Measurements from ENCODE around the gene PSAP. TPM values are rescaled to one million over a fixed set of nuclear protein-coding genes. Genes with fewer than 3 reads are reported as not detected.

PSAP gene
- total and polyA plus RNA-seq, 11 donors, result 454 to 2,171 (median 1,616) TPM

- TF ChIP-seq POLR2A (IDR thresholded peaks at IDR 0.05) (no peak), CTCF (IDR thresholded peaks at IDR 0.05) (no peak)
- WGBS, 4 donors, result 52 to 63% (median 57%) methylated on average over 14 of the region's 14 CpGs
- Histone ChIP-seq H3K4me1 (peaks cover 17 to 100% (median 81%) of the 10 kb centered on the region in 12 donors), H3K36me3 (peaks cover 0 to 14% (median 0%) of the 10 kb centered on the region in 9 donors), H3K9me3 (no peaks in the 10 kb centered on the region), H3K27ac (peak overlapping the region in 9 of 12 donors; percentile 1 to 97 (median 36)), H3K4me3 (no peak overlapping the region), H3K27me3 (no peaks in the 10 kb centered on the region)
- ATAC-seq, result peak in 3 of 4 donors; percentile 23 to 62 (median 33)
- no peak for DNase-seq
- intact Hi-C loops (cut with DNase I), result loop anchor here in 1 of 10 donors (5.0 kb wide), 1 partner anchor 54 kb away; no protein-coding TSS in a partner anchor
Observed at GRCh38 chr10:71842856-71843686, 8.0 kb downstream of the PSAP start.

GRCh38 chr10:71842422-71842821 lies 8.6 kb downstream of the PSAP start:
- peaks cover 22 to 100% (median 81%) of the 10 kb centered on the region in 12 donors for H3K4me1 ChIP-seq
- H3K27ac ChIP-seq, result peak overlapping the region in 4 of 12 donors; percentile 1 to 97 (median 40)
- no peak overlapping the region for H3K4me3 ChIP-seq
- TF ChIP-seq CTCF (IDR thresholded peaks at IDR 0.05) (no peak), POLR2A (IDR thresholded peaks at IDR 0.05) (no peak)
- ATAC-seq (no peak), DNase-seq (no peak)
- intact Hi-C loops (cut with DNase I), result loop anchor here in 1 of 10 donors (5.0 kb wide), 1 partner anchor 55 kb away; no protein-coding TSS in a partner anchor
- no peaks in the 10 kb centered on the region for H3K9me3 ChIP-seq
- H3K36me3 ChIP-seq, result peaks cover 0 to 15% (median 0%) of the 10 kb centered on the region in 9 donors
- no peaks in the 10 kb centered on the region for H3K27me3 ChIP-seq
- WGBS, 4 donors, result 49 to 91% (median 67%) methylated on average over 2 of the region's 2 CpGs

- H3K4me1 ChIP-seq, result peaks cover 26 to 100% (median 85%) of the 10 kb centered on the region in 12 donors
- peaks cover 0 to 15% (median 0%) of the 10 kb centered on the region in 9 donors for H3K36me3 ChIP-seq
- intact Hi-C loops (cut with DNase I), result loop anchor here in 1 of 10 donors (5.0 kb wide), 1 partner anchor 56 kb away; no protein-coding TSS in a partner anchor
- H3K9me3 ChIP-seq, result no peaks in the 10 kb centered on the region
- 56 to 68% (median 64%) methylated on average over 4 of the region's 4 CpGs for WGBS, 4 donors
- TF ChIP-seq POLR2A (IDR thresholded peaks at IDR 0.05) (no peak), CTCF (IDR thresholded peaks at IDR 0.05) (no peak)
- H3K27ac ChIP-seq, result peak overlapping the region in 1 of 12 donors; percentile 13
- DNase-seq (no peak), ATAC-seq (no peak)
- H3K4me3 ChIP-seq, result no peak overlapping the region
- H3K27me3 ChIP-seq, result no peaks in the 10 kb centered on the region
Observed at GRCh38 chr10:71840958-71841335, 10.1 kb downstream of the PSAP start.
